Hepatocyte (in vitro differentiated cells): ENCODE data around the gene FAM193A. TPM values are rescaled to one million over a fixed set of nuclear protein-coding genes. Genes with fewer than 3 reads are reported as not detected.

Source experiments
- DNase-seq: peaks from one replicate; pipeline ENCODE4 v3.0.0-alpha.2; 2016; ENCODE audit warnings: low spot score
- H2AFZ ChIP-seq: fragments of 200-600 bp; sonication (generic); 2 replicates; pipeline ENCODE4 v1.6.0; 2016; ENCODE audit warnings: antibody characterized with exemption, mild to moderate bottlenecking
- H3K27ac ChIP-seq: fragments of 200-600 bp; sonication (generic); 2 replicates; pipeline ENCODE4 v1.5.1; 2016; ENCODE audit warnings: mild to moderate bottlenecking
- H3K27me3 ChIP-seq: fragments of 200-600 bp; sonication (generic); 2 replicates; pipeline ENCODE4 v1.6.1; 2016
- H3K36me3 ChIP-seq: fragments of 200-600 bp; sonication (generic); replicated peaks from 2 replicates; pipeline ENCODE4 v1.5.1; 2016; ENCODE audit warnings: low read depth; ENCODE audit not compliant: insufficient read depth
- H3K4me1 ChIP-seq: fragments of 200-600 bp; sonication (generic); 2 replicates; pipeline ENCODE4 v1.5.1; 2016; ENCODE audit warnings: mild to moderate bottlenecking, moderate library complexity; ENCODE audit not compliant: insufficient read depth
- H3K4me2 ChIP-seq: fragments of 200-600 bp; sonication (generic); 2 replicates; pipeline ENCODE4 v1.6.0; 2016
- H3K4me3 ChIP-seq: fragments of 200-600 bp; sonication (generic); 2 replicates; pipeline ENCODE4 v1.5.1; 2016; ENCODE audit warnings: mild to moderate bottlenecking
- H3K79me2 ChIP-seq: fragments of 200-600 bp; sonication (generic); 2 replicates; pipeline ENCODE4 v1.6.0; 2017; ENCODE audit warnings: mild to moderate bottlenecking
- H3K9me2 ChIP-seq: fragments of 200-600 bp; sonication (generic); replicated peaks from 2 replicates; pipeline ENCODE4 v1.6.0; 2017; ENCODE audit warnings: mild to moderate bottlenecking; ENCODE audit not compliant: insufficient read depth
- H3K9me3 ChIP-seq: fragments of 200-600 bp; sonication (generic); 2 replicates; pipeline ENCODE4 v1.5.1; 2016; ENCODE audit warnings: low read depth, mild to moderate bottlenecking
- H4K20me1 ChIP-seq: fragments of 200-600 bp; sonication (generic); 2 replicates; pipeline ENCODE4 v1.6.0; 2016; ENCODE audit warnings: mild to moderate bottlenecking; ENCODE audit not compliant: insufficient read depth, poor library complexity, severe bottlenecking
- EZH2 ChIP-seq: fragments of 200-600 bp; sonication (generic); IDR thresholded peaks from 2 replicates; pipeline ENCODE4 v1.6.1; 2016; ENCODE audit warnings: antibody characterized with exemption, mild to moderate bottlenecking, borderline replicate concordance
- EZH2phosphoT487 ChIP-seq: fragments of 200-600 bp; sonication (generic); IDR thresholded peaks from one replicate; pipeline ENCODE4 v1.6.1; 2018; ENCODE audit warnings: antibody characterized with exemption, mild to moderate bottlenecking, low read depth, moderate library complexity; ENCODE audit not compliant: unreplicated experiment, severe bottlenecking
- WGBS: methylation state at CpG from one replicate; pipeline ENCODE4 v1.1.6; 2016; ENCODE audit warnings: low lambda C conversion rate; ENCODE audit errors: missing lambda C conversion rate; 5-methylcytosine and 5-hydroxymethylcytosine counted together
- polyA plus RNA-seq: library from polyadenylated mRNA; unstranded; fragments of >200 nt; fragmentation: Nextera tagmentation; extraction: Ambion mirVana; gene quantifications from 2 replicates; pipeline ENCODE4 v1.2.1, GENCODE V29; 2016
- total RNA-seq: library from RNA; depleted of rRNA; stranded (reverse); fragments of >200 nt; gene quantifications from 2 replicates; pipeline ENCODE4 v1.2.3, GENCODE V29; 2014
- TF ChIP-seq, protein P1 (sequence below): fragments of 200-600 bp; sonication (generic); IDR thresholded peaks from 2 replicates; pipeline ENCODE4 v1.5.1; 2016; ENCODE audit warnings: antibody characterized with exemption, mild to moderate bottlenecking; ENCODE audit not compliant: poor library complexity

Gene FAM193A
- total and polyA plus RNA-seq, 2 experiments from 2014 or later: 11.4 to 15.8 TPM

DNA sequence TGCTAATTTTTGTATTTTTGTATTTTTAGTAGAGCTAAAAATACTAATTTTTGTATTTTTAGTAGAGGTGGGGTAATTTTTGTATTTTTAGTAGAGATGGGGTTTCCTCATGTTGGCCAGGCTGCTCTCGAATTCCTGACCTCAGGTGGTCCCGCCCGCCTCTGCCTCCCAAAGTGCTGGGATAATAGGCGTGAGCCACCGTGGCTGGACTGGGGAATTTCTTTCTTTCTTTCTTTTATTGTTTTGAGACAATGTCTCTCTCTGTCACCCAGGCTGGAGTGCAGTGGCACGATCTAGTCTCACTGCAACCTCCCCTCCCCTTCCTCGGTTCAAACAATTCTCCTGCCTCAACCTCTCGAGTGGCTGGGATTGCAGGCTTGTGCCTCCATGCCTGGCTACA is 83.0 kb downstream of the FAM193A start:
- Histone ChIP-seq H3K4me3 (no peak overlapping the region), H3K36me3 (no peaks in the 10 kb centered on the region), H3K4me1 (no peaks in the 10 kb centered on the region), H3K27ac (no peak overlapping the region), H2AFZ (no peak overlapping the region), H3K4me2 (no peak overlapping the region), H3K9me3 (no peaks in the 10 kb centered on the region), H3K27me3 (no peaks in the 10 kb centered on the region), H3K9me2 (no peaks in the 10 kb centered on the region), H3K79me2 (peaks cover 99% of the 10 kb centered on the region), H4K20me1 (peaks cover 83% of the 10 kb centered on the region)
- DNase-seq: no peak
- 87% methylated on average over 8 of the region's 8 CpGs for WGBS
- no peak for TF ChIP-seq EZH2
- TF ChIP-seq, protein P1, sequence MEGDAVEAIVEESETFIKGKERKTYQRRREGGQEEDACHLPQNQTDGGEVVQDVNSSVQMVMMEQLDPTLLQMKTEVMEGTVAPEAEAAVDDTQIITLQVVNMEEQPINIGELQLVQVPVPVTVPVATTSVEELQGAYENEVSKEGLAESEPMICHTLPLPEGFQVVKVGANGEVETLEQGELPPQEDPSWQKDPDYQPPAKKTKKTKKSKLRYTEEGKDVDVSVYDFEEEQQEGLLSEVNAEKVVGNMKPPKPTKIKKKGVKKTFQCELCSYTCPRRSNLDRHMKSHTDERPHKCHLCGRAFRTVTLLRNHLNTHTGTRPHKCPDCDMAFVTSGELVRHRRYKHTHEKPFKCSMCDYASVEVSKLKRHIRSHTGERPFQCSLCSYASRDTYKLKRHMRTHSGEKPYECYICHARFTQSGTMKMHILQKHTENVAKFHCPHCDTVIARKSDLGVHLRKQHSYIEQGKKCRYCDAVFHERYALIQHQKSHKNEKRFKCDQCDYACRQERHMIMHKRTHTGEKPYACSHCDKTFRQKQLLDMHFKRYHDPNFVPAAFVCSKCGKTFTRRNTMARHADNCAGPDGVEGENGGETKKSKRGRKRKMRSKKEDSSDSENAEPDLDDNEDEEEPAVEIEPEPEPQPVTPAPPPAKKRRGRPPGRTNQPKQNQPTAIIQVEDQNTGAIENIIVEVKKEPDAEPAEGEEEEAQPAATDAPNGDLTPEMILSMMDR: no peak
- no peak for TF ChIP-seq EZH2phosphoT487

DNA sequence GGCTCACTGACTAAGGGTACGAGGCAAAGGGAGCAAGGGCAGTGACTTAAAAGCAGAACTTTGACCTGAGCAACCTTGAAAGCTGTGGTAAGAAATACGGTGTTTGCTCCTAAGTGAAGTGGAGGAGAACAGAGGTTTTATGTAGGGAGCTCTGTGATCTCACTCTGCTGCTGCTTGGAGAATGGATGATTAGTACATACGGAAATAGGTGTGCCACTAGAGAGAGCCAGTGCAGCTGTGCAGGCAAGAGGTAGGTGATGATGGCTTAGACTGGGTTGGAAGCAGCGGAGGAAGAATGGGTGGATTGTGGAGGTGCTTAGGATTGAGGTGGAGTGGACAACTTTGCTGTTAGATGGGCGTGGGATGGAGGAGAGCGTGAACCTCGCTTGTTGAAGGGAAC is 85.0 kb downstream of the FAM193A start:
- no peak overlapping the region for H2AFZ ChIP-seq
- TF ChIP-seq EZH2 (no peak), EZH2phosphoT487 (no peak)
- TF ChIP-seq, protein P1: no peak
- H3K27me3 ChIP-seq: no peaks in the 10 kb centered on the region
- H3K4me3 ChIP-seq: no peak overlapping the region
- peaks cover 74% of the 10 kb centered on the region for H4K20me1 ChIP-seq
- no peaks in the 10 kb centered on the region for H3K4me1 ChIP-seq
- H3K4me2 ChIP-seq: no peak overlapping the region
- no peak overlapping the region for H3K27ac ChIP-seq
- DNase-seq: no peak
- peaks cover 89% of the 10 kb centered on the region for H3K79me2 ChIP-seq
- WGBS: 86% methylated on average over 7 of the region's 7 CpGs
- no peaks in the 10 kb centered on the region for H3K9me3 ChIP-seq
- H3K9me2 ChIP-seq: no peaks in the 10 kb centered on the region
- no peaks in the 10 kb centered on the region for H3K36me3 ChIP-seq

DNA sequence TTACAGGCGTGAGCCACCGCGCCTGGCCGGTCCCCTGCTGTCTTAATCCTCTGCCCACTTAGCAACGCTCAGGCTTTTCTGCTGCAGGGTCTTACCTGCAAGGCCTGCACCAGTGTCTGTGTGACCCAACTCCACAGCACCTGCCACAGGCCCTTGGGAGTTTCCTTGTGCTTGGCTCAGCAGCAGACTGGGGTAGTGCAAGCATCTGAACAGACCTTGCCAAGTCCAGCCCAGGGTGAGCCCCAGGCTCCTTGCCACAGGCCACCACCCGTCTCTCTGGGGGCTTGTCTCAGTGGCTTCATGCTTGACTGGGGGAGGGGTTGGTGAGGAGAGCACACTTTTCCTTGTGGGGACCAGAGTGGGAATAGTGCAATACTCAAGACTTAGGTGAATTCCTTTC is 87.0 kb downstream of the FAM193A start:
- 92% methylated on average over 6 of the region's 6 CpGs for WGBS
- Histone ChIP-seq H2AFZ (no peak overlapping the region), H3K4me1 (no peaks in the 10 kb centered on the region), H3K79me2 (peaks cover 77% of the 10 kb centered on the region), H3K27ac (no peak overlapping the region), H3K4me2 (no peak overlapping the region), H3K27me3 (no peaks in the 10 kb centered on the region), H3K9me2 (no peaks in the 10 kb centered on the region), H3K4me3 (no peak overlapping the region), H4K20me1 (peaks cover 65% of the 10 kb centered on the region), H3K9me3 (no peaks in the 10 kb centered on the region), H3K36me3 (no peaks in the 10 kb centered on the region)
- no peak for DNase-seq
- no peak for TF ChIP-seq EZH2phosphoT487
- no peak for TF ChIP-seq EZH2
- TF ChIP-seq, protein P1: no peak
